ENCODE data around the gene CRELD1.
A peak's percentile ranks its signal among the peaks of the same experiment; 100 is the strongest.

CRELD1 gene

GRCh38 chr3:9903904-9904303 is 29.7 kb upstream of the CRELD1 start:
- DNase-seq (ENCODE audit: low read depth in 2 of 2), result no peak

- DNase-seq (ENCODE audit: low read depth in 2 of 2), result no peak
Measured at GRCh38 chr3:9906480-9906879, 27.2 kb upstream of the CRELD1 start.

GRCh38 chr3:9908286-9908685 is 25.3 kb upstream of the CRELD1 start:
- DNase-seq (ENCODE audit: low read depth in 2 of 2), result no peak

GRCh38 chr3:9909221-9910013 is 24.2 kb upstream of the CRELD1 start:
- no peak for DNase-seq (ENCODE audit: low read depth in 2 of 2)

DNA sequence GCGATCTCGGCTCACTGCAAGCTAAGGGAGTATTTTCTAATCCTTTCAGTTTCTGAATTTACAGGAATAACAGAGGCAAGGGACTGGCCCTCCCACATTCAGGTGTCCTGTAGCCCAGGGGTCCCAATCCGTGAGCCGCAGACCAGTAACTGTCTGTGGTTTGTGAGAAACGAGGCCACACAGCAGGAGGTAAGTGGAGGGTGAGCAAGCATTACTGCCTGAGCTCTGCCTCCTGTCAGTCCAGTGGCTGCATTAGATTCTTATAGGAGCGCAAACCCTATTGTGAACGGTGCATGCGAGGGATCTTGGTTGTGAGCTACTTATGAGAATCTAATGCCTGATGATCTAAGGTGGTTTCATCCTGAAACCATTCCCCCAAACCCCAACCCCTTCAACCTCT is 21.8 kb upstream of the CRELD1 start:
- no peak for DNase-seq (ENCODE audit: low read depth in 2 of 2)

- DNase-seq (ENCODE audit: low read depth in 2 of 2), result no peak
Measured at GRCh38 chr3:9912294-9912935, 21.2 kb upstream of the CRELD1 start.

DNA sequence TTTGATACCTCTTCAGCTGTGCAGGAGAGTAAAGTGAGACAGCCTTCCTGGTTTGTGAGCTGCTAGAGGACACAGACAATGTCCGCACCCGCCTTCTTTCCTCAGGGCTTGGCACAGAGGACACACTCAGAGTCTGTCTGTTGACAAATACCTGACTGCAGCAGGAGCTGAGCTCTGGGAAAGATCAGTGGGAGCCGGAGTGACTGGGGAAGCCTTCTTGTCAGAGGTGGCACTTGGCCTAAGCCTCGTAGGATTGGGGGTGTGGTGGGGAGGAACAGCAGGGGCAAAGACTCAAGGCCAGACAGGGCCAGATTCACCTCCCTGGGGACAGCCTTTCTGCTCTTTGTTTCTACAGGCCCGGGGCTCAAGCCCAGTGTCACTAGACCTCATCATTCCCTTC is 20.0 kb upstream of the CRELD1 start:
- no peak for DNase-seq (ENCODE audit: low read depth in 2 of 2)

GRCh38 chr3:9914011-9914410 is 19.6 kb upstream of the CRELD1 start:
- no peak for DNase-seq (ENCODE audit: low read depth in 2 of 2)

- no peak for DNase-seq (ENCODE audit: low read depth in 2 of 2)
Measured at GRCh38 chr3:9914559-9915253, 18.9 kb upstream of the CRELD1 start.

DNA sequence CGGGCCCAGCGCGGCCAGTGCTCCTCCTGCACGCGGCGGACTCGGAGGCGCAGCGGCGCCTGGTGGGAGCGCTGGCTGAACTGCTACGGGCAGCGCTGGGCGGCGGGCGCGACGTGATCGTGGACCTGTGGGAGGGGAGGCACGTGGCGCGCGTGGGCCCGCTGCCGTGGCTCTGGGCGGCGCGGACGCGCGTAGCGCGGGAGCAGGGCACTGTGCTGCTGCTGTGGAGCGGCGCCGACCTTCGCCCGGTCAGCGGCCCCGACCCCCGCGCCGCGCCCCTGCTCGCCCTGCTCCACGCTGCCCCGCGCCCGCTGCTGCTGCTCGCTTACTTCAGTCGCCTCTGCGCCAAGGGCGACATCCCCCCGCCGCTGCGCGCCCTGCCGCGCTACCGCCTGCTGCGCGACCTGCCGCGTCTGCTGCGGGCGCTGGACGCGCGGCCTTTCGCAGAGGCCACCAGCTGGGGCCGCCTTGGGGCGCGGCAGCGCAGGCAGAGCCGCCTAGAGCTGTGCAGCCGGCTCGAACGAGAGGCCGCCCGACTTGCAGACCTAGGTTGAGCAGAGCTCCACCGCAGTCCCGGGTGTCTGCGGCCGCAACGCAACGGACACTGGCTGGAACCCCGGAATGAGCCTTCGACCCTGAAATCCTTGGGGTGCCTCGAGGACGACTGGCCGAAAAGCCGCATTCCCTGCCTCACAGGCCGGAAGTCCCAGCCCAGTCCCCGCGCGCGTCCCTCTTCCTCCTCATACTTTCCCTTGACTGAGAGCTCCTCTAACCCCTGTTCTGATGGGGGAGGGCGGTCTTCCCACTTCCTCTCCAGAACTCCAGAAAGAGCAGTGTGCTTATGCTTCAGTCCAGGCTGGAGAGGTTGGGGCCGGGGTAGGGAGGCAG is 18.1 kb upstream of the CRELD1 start:
- DNase-seq (ENCODE audit: low read depth in 2 of 2), result no peak

DNA sequence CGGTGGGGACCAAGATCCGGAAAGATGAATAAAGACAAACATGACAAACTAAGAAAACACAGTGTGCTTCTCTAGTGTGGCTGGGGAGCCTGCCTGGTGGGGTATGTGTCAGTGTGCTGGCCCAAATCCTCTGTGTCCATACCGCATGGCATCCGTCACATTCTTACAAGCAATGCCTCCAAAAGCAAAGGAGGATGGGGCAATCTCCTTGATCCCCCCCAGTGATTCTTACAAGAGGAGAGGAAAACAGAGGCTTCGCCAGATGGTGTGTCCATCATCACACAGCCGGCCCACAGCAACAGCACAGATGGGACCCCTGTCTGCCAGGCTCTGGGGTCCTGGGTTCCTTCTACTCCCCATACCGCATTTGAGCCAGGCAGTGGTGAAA is 17.3 kb upstream of the CRELD1 start:
- no peak for DNase-seq (ENCODE audit: low read depth in 2 of 2)

GRCh38 chr3:9916734-9917680 is 16.6 kb upstream of the CRELD1 start, which contains the start of gene IL17RC:
Gene IL17RC, plus strand, starts transcription at chr3:9917098. Its CDS starts 218 bp downstream, at chr3:9917316.
- no peak for DNase-seq (ENCODE audit: low read depth in 2 of 2)

DNA sequence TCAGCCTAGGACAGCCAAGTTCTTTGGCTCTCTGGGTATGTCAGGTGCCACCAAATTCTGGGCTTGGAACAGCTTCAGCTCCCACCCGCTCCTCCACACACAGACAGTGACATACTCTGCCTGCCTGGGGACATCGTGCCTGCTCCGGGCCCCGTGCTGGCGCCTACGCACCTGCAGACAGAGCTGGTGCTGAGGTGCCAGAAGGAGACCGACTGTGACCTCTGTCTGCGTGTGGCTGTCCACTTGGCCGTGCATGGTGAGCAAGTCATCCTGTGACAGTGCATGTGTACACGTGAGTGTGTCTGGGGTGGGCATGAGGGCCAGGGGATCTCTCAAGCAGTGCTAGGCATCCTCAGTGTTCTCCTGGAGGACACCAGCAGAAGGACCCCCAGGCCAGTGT is 15.8 kb upstream of the CRELD1 start:
- no peak for DNase-seq (ENCODE audit: low read depth in 2 of 2)

- DNase-seq (ENCODE audit: low read depth in 2 of 2), result no peak
Measured at GRCh38 chr3:9918261-9919038, 15.2 kb upstream of the CRELD1 start.

DNA sequence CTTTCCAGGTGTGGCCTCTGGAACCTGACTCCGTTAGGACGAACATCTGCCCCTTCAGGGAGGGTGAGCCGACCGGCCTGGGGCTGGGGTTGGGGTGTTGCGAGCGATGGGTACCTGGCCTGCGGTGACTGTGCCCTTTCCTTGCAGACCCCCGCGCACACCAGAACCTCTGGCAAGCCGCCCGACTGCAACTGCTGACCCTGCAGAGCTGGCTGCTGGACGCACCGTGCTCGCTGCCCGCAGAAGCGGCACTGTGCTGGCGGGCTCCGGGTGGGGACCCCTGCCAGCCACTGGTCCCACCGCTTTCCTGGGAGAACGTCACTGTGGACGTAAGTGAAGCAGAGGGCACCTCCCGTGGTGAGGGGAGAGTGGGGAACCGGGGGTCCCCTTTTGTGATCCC is 5.5 kb upstream of the CRELD1 start:
- DNase-seq (ENCODE audit: low read depth in 2 of 2), result no peak

GRCh38 chr3:9930804-9931418 is 2.7 kb upstream of the CRELD1 start:
- no peak for DNase-seq (ENCODE audit: low read depth in 2 of 2)

- no peak for DNase-seq (ENCODE audit: low read depth in 2 of 2)
Measured at GRCh38 chr3:9932535-9932842, 1.1 kb upstream of the CRELD1 start.

DNA sequence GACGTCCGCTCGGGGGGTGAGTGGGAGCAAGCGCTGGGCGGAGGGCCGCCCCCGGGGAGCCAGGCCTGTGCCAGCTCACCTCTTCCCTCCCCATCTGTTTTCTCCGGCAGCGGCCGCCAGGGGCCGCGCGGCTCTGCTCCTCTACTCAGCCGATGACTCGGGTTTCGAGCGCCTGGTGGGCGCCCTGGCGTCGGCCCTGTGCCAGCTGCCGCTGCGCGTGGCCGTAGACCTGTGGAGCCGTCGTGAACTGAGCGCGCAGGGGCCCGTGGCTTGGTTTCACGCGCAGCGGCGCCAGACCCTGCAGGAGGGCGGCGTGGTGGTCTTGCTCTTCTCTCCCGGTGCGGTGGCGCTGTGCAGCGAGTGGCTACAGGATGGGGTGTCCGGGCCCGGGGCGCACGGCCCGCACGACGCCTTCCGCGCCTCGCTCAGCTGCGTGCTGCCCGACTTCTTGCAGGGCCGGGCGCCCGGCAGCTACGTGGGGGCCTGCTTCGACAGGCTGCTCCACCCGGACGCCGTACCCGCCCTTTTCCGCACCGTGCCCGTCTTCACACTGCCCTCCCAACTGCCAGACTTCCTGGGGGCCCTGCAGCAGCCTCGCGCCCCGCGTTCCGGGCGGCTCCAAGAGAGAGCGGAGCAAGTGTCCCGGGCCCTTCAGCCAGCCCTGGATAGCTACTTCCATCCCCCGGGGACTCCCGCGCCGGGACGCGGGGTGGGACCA is 632 bp upstream of the CRELD1 start:
- DNase-seq (ENCODE audit: low read depth in 2 of 2), result peak; percentile 68 to 80

DNA sequence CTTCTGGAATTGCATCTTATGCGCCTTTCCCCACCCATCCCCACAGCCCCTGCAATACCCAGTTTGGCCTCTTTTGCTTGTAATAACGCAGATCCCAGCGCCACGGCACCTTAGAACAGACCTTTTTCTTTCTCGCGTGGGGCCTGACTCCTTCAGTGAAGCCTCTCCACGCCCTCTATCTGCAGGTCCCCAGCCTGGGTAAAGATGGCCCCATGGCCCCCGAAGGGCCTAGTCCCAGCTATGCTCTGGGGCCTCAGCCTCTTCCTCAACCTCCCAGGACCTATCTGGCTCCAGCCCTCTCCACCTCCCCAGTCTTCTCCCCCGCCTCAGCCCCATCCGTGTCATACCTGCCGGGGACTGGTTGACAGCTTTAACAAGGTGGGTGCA is 594 bp downstream of the CRELD1 start:
- no peak for DNase-seq (ENCODE audit: low read depth in 2 of 2)
